ENCODE results near the gene KPNB1.

DNA sequence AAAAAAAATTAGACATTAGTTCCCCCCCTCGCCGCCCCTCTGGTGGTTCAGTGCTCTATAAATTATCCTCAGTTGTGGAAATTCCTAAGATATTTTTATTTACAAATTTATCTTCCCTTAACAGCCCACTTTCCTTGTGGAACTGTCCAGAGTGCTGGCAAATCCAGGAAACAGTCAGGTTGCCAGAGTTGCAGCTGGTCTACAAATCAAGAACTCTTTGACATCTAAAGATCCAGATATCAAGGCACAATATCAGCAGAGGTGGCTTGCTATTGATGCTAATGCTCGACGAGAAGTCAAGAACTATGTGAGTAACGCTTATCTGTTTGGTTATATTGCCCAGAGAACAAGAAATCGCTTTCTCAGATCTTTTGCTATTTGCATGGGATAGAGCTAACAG lies 2.9 kb downstream of the KPNB1 start:
- TF ChIP-seq, protein P1, sequence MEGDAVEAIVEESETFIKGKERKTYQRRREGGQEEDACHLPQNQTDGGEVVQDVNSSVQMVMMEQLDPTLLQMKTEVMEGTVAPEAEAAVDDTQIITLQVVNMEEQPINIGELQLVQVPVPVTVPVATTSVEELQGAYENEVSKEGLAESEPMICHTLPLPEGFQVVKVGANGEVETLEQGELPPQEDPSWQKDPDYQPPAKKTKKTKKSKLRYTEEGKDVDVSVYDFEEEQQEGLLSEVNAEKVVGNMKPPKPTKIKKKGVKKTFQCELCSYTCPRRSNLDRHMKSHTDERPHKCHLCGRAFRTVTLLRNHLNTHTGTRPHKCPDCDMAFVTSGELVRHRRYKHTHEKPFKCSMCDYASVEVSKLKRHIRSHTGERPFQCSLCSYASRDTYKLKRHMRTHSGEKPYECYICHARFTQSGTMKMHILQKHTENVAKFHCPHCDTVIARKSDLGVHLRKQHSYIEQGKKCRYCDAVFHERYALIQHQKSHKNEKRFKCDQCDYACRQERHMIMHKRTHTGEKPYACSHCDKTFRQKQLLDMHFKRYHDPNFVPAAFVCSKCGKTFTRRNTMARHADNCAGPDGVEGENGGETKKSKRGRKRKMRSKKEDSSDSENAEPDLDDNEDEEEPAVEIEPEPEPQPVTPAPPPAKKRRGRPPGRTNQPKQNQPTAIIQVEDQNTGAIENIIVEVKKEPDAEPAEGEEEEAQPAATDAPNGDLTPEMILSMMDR (conservative IDR thresholded peaks at IDR 0.05; ENCODE audit: low read length): no peak
- no peak for TF ChIP-seq EZH2phosphoT487 (IDR thresholded peaks at IDR 0.05; ENCODE audit: borderline replicate concordance, low read depth, low read length)
